Bronchial epithelial cell (primary cell): ENCODE results near the gene C6orf62. TPM values are rescaled to one million over a fixed set of nuclear protein-coding genes. Genes with fewer than 3 reads are reported as not detected.
"Not testable (repeated sequence)": the region's sequence is repeated elsewhere in the genome, so short reads cannot be mapped to it uniquely, and the experiment has no call there.

ENCODE experiments used
- DNase-seq: peaks from one replicate; pipeline ENCODE4 v3.0.0-alpha.2; 2010; ENCODE audit warnings: low read depth
- FAIRE-seq: peaks from 2 replicates; lab custom pipeline; 2011; peaks lifted over from hg19 to GRCh38; lab: Jason Lieb, UNC
- H3K27me3 ChIP-seq: 2 replicates; pipeline ENCODE4 v1.5.1; 2011; ENCODE audit warnings: low read length; ENCODE audit not compliant: control insufficient read depth, insufficient read depth
- H3K36me3 ChIP-seq: 2 replicates; pipeline ENCODE4 v1.5.1; 2011; ENCODE audit warnings: low read length; ENCODE audit not compliant: control insufficient read depth, insufficient read depth
- H3K4me3 ChIP-seq: 2 replicates; pipeline ENCODE4 v1.5.1; 2011; ENCODE audit warnings: mild to moderate bottlenecking, low read depth, low read length, control low read depth
- CTCF ChIP-seq: IDR thresholded peaks from 2 replicates; pipeline ENCODE4 v1.5.1; 2011; ENCODE audit warnings: mild to moderate bottlenecking, moderate library complexity, low read length, control low read depth, inconsistent platforms; ENCODE audit not compliant: insufficient read depth, severe bottlenecking
- total RNA-seq: library from RNA; depleted of rRNA; stranded (reverse); fragments of >200 nt; gene quantifications from 2 replicates; pipeline ENCODE4 v1.2.1, GENCODE V29; 2014

Gene C6orf62
- total RNA-seq, 1 donor from 2014 or later, result 120 TPM

- no peak for FAIRE-seq
Measured at GRCh38 chr6:24734166-24734565, 15.2 kb upstream of the C6orf62 start.

GRCh38 chr6:24731456-24732134 is 12.6 kb upstream of the C6orf62 start:
- not testable (repeated sequence) for H3K36me3 ChIP-seq

More at GRCh38 chr6:24734166-24734565, 15.2 kb upstream of the C6orf62 start:
- TF ChIP-seq CTCF, result no peak
- no peak overlapping the region for H3K4me3 ChIP-seq
- DNase-seq, result no peak
- H3K36me3 ChIP-seq, result no peaks in the 10 kb centered on the region
- H3K27me3 ChIP-seq, result no peaks in the 10 kb centered on the region

GRCh38 chr6:24730653-24731052 is 11.7 kb upstream of the C6orf62 start:
- H3K27me3 ChIP-seq, H3K4me3 ChIP-seq, H3K36me3 ChIP-seq, DNase-seq, FAIRE-seq: not testable (repeated sequence)

More at GRCh38 chr6:24731456-24732134, 12.6 kb upstream of the C6orf62 start:
- H3K4me3 ChIP-seq, DNase-seq, H3K27me3 ChIP-seq, FAIRE-seq: not testable (repeated sequence)

- Histone ChIP-seq H3K4me3 (no peak overlapping the region), H3K27me3 (no peaks in the 10 kb centered on the region), H3K36me3 (no peaks in the 10 kb centered on the region)
- DNase-seq, result no peak
- no peak for TF ChIP-seq CTCF
- no peak for FAIRE-seq
Measured at GRCh38 chr6:24723270-24723669, 4.3 kb upstream of the C6orf62 start.

- FAIRE-seq, result no peak
- peak overlapping the region; percentile 47 for H3K4me3 ChIP-seq
- H3K27me3 ChIP-seq, result no peaks in the 10 kb centered on the region
- H3K36me3 ChIP-seq, result peaks cover under 1% of the 10 kb centered on the region
- DNase-seq, result no peak
- no peak for TF ChIP-seq CTCF
Measured at GRCh38 chr6:24721461-24722215, 2.7 kb upstream of the C6orf62 start.

- peaks cover 2% of the 10 kb centered on the region for H3K36me3 ChIP-seq
- TF ChIP-seq CTCF, result no peak
- FAIRE-seq, result no peak
- peak; percentile 98 for DNase-seq
- peak overlapping the region; percentile 74 for H3K4me3 ChIP-seq
- no peaks in the 10 kb centered on the region for H3K27me3 ChIP-seq
Measured at GRCh38 chr6:24720604-24721460, 1.9 kb upstream of the C6orf62 start.
